Mesothelial cell of epicardium (in vitro differentiated cells): ENCODE measurements around the gene PAK4. TPM values are rescaled to one million over a fixed set of nuclear protein-coding genes. Genes with fewer than 3 reads are reported as not detected.

Experiments used
- DNase-seq, 2 experiments: peaks; one replicate each; pipeline ENCODE4 v3.0.0; 2021; ENCODE audit warnings: low spot score in 2 of 2; ENCODE audit not compliant: unreplicated experiment in 2 of 2
- H3K27ac Mint-ChIP-seq: 2 replicates; pipeline ENCODE4 v1.8.0; 2021; ENCODE audit warnings: mixed read lengths
- H3K27me3 Mint-ChIP-seq: 2 replicates; pipeline ENCODE4 v1.8.0; 2021; ENCODE audit warnings: low read depth, mixed read lengths
- H3K36me3 Mint-ChIP-seq: 2 replicates; pipeline ENCODE4 v1.8.0; 2021; ENCODE audit warnings: mixed read lengths
- H3K4me1 Mint-ChIP-seq: 2 replicates; pipeline ENCODE4 v1.8.0; 2021; ENCODE audit warnings: mixed read lengths
- H3K4me3 Mint-ChIP-seq: 2 replicates; pipeline ENCODE4 v1.8.0; 2021; ENCODE audit warnings: mild to moderate bottlenecking, moderate library complexity, mixed read lengths
- H3K9me3 Mint-ChIP-seq: 2 replicates; pipeline ENCODE4 v1.8.0; 2021; ENCODE audit warnings: mixed read lengths
- CTCF ChIP-seq: fragments of 200-600 bp; sonication (generic); IDR thresholded peaks from one replicate; pipeline ENCODE4 v1.5.0; 2021; ENCODE audit warnings: antibody characterized with exemption; ENCODE audit not compliant: unreplicated experiment
- total RNA-seq: library from RNA; stranded (reverse); gene quantifications from 3 replicates; pipeline ENCODE4 v1.2.1, GENCODE V29; 2021

Gene PAK4
- total RNA-seq, 1 donor from 2014 or later, result 102 TPM

DNA sequence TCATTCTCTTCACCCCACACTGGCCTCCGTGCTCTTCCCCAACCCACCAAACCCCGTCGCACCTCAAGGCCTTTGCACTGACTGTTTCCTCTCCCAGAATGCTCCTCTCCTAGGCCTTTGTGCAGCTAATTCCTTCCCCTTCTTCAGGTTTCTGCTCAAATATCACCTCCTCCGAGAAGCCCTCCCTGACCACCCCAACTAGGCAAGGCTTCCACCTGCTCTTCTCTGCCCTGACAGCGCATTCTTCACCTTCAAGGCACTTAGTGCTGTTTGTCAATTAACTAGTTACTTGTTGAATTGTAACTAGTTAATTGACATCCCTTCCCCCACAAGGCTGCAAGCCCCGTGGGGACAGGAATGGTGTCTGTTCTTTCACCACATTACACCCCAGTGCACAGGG lies 63.4 kb downstream of the PAK4 start:
- H3K4me3 Mint-ChIP-seq, result no peak overlapping the region
- no peaks in the 10 kb centered on the region for H3K27me3 Mint-ChIP-seq
- H3K36me3 Mint-ChIP-seq, result peaks cover 5% of the 10 kb centered on the region
- no peak for DNase-seq
- no peak for TF ChIP-seq CTCF
- H3K27ac Mint-ChIP-seq, result no peak overlapping the region
- peaks cover 13% of the 10 kb centered on the region for H3K4me1 Mint-ChIP-seq
- H3K9me3 Mint-ChIP-seq, result no peaks in the 10 kb centered on the region

DNA sequence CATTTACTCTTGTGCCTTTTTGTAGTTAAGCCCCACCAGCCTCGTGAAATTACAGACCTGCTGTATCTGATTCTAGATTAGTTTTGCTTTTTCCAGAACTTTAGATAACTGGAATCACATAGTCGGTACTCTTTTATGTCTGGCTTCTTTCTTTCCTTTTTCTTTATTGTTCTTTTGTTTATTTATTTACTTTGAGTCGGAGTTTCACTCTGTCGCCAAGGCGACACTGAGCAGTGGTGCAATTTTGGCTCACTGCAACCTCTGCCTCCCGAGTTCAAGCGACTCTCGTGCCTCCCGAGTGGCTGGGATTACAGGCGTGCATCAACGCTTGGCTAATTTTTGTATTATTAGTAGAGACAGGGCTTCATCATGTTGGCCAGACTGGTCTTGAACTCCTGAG lies 65.2 kb downstream of the PAK4 start:
- Mint-ChIP-seq H3K9me3 (no peaks in the 10 kb centered on the region), H3K27me3 (peaks cover 9% of the 10 kb centered on the region), H3K4me1 (peaks cover 24% of the 10 kb centered on the region), H3K4me3 (no peak overlapping the region), H3K36me3 (peaks cover 4% of the 10 kb centered on the region), H3K27ac (peak overlapping the region; percentile 68)
- TF ChIP-seq CTCF, result no peak
- DNase-seq, result no peak

DNA sequence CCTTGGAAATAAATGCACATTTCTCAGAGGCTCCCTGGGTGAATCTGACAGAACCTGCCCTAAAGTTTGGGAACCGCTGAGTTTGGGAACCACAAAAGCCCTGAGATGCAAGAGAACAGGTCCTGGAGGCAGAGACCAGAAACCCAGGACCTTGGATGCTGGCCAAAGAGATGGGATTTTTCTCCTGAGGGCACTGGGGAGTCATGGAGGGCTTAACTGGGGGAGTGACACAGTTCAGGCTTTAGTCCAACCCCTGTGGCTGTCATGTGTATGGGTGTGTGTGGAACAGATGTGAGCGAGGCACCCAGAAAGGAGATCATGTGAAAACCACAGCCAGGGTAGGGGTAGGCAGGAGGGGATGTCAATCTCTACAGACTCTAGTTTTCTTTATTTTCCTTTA lies 67.3 kb downstream of the PAK4 start:
- H3K27me3 Mint-ChIP-seq, result peaks cover 23% of the 10 kb centered on the region
- H3K4me1 Mint-ChIP-seq, result peaks cover 32% of the 10 kb centered on the region
- H3K27ac Mint-ChIP-seq, result peak overlapping the region; percentile 37
- H3K9me3 Mint-ChIP-seq, result no peaks in the 10 kb centered on the region
- no peaks in the 10 kb centered on the region for H3K36me3 Mint-ChIP-seq
- H3K4me3 Mint-ChIP-seq, result no peak overlapping the region
- TF ChIP-seq CTCF, result no peak
- no peak for DNase-seq

- Mint-ChIP-seq H3K4me1 (peaks cover 32% of the 10 kb centered on the region), H3K27me3 (peaks cover 32% of the 10 kb centered on the region), H3K9me3 (no peaks in the 10 kb centered on the region), H3K36me3 (no peaks in the 10 kb centered on the region), H3K27ac (peak overlapping the region; percentile 66), H3K4me3 (no peak overlapping the region)
- no peak for DNase-seq
- no peak for TF ChIP-seq CTCF
Observed at GRCh38 chr19:39193803-39194202, 68.2 kb downstream of the PAK4 start.

GRCh38 chr19:39194832-39195542 lies 69.4 kb downstream of the PAK4 start:
- TF ChIP-seq CTCF, result no peak
- H3K4me3 Mint-ChIP-seq, result peak overlapping the region; percentile 15
- peaks cover 39% of the 10 kb centered on the region for H3K27me3 Mint-ChIP-seq
- peaks cover 32% of the 10 kb centered on the region for H3K4me1 Mint-ChIP-seq
- no peaks in the 10 kb centered on the region for H3K9me3 Mint-ChIP-seq
- no peak for DNase-seq
- no peaks in the 10 kb centered on the region for H3K36me3 Mint-ChIP-seq
- H3K27ac Mint-ChIP-seq, result no peak overlapping the region
